Activated CD8-positive, alpha-beta memory T cell treated with anti-CD3 and anti-CD28 coated beads for 4 hours (primary cell): ENCODE measurements around the gene ZNF836.
"Not testable (repeated sequence)": the region's sequence is repeated elsewhere in the genome, so short reads cannot be mapped to it uniquely, and the experiment has no call there.

Source experiments
- DNase-seq, 2 donors: peaks; one replicate each; pipeline ENCODE4 v3.0.0-alpha.2; 2020; ENCODE audit warnings: low read depth in 2 of 2

Gene ZNF836

DNA sequence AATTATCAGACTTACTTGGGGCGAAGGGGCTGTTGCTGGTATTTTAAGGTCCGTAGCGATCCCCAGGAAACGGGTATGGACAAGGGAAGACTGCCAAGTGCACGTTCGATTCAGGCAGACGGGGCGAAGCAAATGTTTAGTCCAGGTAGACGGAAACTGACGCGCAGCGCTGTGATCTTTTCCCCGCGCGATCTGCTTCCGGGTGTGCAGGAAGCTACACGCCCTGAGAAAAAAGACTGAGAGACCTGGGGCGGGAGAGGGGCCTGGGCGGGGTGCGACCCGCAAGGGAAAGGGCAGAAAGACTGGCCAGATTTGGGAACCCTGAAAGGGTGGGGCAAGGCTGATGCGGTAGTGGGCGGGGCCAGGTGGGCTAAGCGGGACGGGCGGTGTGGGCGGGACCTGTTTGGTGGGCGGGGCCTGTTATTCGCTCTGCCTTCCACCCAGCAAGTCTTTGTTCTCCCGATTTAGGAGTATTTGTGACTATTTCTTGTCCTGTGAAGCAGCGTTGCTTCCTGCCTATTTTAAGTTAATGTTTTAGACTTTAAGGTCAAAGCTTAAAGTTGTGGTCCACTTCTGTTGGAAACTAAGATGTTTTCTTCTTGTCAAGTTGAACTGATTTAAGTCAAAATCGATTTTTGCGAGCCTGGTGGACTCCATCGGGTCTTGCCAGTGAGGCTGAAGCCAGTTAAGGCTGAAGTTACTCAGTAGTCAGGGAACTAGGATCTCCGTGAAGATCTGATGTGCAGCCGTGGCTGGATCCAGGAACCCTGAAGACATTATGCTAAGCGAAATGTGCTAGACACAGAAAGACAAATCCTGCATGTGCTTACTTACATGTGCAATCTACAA lies at the start of gene ZNF836:
Gene ZNF836, minus strand, starts transcription at position 301 of the 849 bp plus-strand sequence. CDS start 3,549 bp downstream, outside the sequence.
- DNase-seq, result peak; percentile 81 to 84

DNA sequence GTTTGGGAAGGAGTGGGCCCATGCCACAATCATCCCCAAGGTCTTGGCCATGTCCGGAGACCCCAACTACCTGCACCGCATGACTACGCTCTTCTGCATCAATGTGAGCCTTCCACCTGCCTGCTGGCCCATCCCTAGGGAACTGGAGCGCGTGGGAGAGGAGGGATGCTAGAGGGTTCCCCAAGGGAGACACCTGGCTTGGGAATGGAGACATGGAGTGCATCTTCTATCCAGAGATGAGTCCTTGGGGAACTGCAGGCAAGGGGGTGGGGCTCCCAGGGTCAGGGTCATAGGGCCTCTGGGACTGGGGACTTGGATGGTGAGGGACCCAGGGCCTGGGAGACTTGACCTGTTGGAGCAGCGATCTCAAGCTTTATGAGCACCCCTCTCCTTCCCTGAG lies 49.6 kb upstream of the ZNF836 start:
- no peak for DNase-seq

DNA sequence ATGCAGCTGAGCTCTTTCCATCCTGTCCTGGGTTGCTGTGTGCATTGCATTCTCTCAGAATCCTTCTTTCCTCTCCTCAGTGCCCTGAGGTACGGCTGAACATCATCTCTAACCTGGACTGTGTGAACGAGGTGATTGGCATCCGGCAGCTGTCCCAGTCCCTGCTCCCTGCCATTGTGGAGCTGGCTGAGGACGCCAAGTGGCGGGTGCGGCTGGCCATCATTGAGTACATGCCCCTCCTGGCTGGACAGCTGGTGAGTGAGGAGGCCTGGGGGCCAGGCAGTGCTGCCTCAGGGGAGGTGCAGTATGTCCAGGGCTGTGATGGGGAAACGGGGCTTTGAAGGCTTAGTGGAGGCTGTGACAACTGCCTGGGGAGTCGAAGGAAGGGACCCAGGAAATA lies 48.2 kb upstream of the ZNF836 start:
- no peak for DNase-seq

DNA sequence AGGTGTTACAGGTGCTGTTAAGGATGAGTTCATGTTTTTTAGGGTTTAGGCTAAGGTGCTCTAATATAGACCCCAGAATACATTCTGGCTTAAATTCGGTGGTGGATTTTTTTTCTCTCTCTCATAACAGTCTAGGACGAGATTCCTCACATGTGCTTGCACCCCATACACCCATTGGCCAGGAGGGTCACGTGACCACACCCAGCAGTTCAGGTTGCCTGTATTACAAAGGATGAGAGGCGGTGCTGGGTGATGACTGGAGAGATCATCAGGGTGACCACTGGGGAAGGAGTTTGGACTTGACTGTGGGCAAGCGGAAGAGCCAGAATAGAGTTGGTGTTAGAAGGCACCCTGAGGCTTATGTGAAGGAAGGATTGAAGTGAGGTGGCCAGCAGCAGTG lies 46.2 kb upstream of the ZNF836 start:
- DNase-seq, result no peak

DNA sequence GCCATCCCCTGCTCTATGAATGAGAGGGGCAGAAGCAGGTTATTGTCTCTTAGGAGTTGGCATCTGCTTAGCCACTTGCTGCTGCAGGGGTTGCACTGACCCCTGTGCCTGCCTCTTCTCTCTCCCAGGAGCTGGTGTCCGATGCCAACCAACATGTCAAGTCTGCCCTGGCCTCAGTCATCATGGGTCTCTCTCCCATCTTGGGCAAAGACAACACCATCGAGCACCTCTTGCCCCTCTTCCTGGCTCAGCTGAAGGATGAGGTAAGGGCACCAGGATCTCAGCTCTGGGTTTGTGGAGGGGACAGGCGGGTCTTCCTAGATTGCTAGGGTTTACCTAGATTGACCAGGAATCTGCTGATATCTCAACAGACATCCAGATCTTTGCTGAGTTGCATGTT lies 45.0 kb upstream of the ZNF836 start:
- DNase-seq, result no peak

DNA sequence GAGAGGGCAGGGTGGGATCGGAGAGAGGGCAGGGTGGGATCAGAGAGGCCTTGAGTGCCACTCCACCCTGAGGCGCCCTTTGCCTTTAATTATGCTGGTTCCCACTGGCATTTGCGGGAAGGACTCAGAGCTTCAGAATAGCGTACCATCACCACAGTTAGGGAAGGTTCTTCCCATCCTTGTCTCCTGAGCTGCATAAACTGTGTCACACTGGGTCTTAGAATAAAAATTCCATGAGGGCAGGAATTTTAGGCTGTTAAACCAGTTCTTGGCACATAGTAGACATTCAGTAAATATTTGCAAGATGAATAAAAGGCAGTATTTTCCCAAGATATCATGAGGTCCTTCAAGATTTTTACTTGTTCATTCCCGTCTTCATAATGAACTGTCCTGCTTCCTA lies 42.8 kb upstream of the ZNF836 start:
- no peak for DNase-seq

DNA sequence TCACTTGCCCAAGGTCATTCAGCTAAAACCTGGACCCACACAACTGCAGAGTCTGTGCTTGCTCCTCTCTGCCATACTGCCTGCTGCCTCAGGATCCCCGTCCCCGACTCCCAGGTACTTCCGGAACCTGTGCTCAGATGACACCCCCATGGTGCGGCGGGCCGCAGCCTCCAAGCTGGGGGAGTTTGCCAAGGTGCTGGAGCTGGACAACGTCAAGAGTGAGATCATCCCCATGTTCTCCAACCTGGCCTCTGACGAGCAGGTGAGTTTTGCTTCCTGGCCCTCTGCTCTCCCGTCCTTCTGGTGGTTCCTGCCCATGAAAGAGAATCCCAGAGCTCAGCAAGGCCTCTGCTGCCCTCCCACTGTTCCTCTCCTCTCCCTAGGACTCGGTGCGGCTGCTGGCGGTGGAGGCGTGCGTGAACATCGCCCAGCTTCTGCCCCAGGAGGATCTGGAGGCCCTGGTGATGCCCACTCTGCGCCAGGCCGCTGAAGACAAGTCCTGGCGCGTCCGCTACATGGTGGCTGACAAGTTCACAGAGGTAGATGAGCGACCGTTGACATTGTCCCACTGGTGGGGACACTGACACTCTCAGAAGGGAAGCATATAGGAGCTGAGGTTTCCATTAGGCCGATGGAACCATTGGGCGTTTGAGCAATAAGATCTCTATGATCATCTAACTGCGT lies 41.3 kb upstream of the ZNF836 start:
- no peak for DNase-seq

DNA sequence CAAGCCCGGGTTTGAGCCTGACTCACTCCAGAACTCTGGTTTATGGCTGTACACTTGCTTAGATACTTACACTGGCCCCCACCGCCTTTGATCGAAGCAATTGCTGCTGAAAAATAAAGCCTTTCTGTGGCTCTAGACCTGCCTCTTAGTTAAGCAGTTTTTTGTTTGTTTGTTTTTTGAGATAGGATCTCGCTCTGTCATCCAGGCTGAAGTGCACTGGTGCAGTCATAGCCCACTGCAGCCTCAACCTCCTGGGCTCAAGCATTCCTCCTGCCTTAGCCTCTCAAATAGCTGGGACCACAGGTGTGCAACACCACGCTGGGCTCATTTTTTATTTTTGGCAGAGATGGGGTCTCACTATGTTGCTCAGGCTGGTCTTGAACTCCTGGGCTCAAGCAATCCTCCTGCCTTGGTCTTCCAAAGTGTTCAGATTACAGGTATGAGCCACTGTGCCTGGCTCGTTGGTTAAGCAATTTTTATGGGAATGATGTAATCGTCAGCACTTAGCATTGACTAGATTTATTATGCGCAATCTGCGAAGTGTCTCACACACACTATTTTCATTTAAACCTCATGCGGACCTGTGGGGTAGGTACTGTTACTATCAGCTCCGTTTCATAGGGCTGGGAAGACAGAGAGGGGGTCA lies 40.6 kb upstream of the ZNF836 start:
- no peak for DNase-seq

DNA sequence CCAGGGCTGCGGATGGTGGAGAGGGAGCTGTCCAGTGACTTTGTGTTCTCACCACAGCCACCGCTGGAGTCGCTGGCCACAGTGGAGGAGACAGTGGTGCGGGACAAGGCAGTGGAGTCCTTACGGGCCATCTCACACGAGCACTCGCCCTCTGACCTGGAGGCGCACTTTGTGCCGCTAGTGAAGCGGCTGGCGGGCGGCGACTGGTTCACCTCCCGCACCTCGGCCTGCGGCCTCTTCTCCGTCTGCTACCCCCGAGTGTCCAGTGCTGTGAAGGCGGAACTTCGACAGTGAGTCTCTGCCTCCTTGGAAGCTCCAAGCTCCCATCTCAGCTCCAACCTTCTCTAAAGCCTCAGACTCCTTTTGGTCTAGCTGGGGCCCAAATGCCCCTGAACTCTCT lies 39.8 kb upstream of the ZNF836 start:
- no peak for DNase-seq

DNA sequence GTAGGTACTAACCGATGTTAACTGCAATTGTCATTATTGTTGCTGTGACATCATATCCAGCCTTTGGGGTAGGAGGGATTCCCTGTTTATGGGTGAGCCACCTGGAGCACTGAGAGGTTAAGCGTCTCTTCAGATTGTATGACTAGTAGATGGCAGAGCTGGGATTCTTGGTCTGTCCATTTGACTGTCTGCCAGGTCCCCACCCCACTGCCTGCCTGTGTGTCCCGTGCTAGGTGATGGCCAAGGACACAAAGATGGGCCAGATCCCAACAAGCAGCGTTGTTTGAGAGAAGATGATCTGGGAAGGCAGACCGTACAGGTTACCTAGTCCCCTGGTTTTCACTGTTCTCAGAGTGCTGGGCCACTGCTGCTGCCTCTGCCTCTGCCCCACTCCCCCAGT lies 35.1 kb upstream of the ZNF836 start:
- no peak for DNase-seq

DNA sequence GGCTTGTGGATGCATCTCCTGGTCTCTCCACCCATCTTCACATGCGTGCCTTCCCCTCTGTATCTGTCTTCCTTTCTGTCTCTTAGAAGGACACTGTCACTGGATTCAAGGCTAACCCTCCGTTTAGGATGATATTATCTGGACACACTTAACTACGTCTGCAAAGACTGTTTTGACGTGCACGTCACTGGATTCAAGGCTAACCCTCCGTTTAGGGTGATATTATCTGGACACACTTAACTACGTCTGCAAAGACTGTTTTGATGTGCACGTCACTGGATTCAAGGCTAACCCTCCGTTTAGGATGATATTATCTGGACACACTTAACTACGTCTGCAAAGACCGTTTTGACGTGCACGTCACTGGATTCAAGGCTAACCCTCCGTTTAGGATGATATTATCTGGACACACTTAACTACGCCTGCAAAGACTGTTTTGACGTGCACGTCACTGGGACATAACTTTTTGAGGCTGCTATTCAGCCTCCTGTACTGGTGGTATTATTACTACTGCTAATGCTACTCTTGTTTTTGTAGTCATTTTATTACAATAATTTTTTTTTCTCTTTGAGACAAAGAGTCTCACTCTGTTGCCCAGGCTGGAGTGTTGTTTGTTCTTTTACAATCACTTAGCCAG lies 29.5 kb upstream of the ZNF836 start:
- not testable (repeated sequence) for DNase-seq

DNA sequence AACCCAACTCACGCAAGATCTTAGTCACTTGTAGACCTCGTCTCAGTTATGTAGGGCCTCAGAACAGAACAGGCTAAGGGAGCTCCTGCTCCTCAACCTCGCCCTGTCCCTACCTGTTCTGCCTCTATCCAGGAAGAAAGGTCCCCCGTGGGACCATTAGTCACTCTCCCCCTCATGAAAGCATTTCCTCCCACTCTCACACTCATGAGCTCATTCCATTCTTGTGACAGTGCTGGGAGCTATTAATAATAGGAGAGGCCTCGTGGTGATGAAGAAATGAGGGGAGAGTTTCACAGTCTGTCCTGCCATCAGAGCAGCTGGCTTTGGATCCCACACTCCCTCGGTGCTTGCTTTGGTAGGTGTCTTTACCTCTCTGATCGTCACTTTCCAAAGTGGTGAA lies 28.6 kb upstream of the ZNF836 start:
- no peak for DNase-seq

DNA sequence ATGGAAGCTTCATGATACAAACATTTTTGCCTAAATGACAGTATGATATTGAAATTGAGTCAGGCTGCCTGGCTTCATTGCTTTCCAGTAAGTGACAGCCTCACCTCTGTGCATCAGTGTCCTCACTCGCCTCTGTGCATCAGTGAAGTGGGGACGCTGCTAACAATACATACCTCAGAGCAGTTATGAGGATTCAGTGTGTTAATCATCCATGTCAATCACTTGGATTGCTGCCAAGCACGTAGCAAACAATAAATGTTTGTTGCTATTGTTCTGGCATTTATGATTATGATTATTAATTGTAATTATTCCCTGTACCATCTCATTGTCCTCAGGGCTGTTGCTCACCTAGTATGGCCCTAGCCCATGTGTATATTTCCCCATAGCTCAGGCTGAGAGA lies 27.3 kb upstream of the ZNF836 start:
- no peak for DNase-seq

DNA sequence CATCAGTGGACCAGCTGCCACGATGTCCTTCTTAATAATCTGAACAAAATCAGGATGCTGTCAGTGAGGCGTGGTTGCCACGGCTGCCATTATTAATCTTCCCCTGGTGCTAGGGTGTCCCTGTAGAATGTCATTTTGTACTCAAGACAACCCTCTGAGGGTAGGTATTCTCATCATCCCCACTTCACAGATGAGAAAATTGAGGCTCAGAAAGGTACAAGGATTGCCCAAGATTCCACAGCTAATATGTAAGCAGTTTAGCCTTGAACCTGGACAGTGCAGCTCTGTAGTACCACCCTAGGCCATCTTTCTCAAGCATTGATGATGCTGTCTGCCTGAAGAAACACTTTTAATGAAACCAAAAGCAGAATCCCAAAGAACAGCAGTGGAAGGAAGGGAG lies 26.5 kb upstream of the ZNF836 start:
- DNase-seq, result no peak

DNA sequence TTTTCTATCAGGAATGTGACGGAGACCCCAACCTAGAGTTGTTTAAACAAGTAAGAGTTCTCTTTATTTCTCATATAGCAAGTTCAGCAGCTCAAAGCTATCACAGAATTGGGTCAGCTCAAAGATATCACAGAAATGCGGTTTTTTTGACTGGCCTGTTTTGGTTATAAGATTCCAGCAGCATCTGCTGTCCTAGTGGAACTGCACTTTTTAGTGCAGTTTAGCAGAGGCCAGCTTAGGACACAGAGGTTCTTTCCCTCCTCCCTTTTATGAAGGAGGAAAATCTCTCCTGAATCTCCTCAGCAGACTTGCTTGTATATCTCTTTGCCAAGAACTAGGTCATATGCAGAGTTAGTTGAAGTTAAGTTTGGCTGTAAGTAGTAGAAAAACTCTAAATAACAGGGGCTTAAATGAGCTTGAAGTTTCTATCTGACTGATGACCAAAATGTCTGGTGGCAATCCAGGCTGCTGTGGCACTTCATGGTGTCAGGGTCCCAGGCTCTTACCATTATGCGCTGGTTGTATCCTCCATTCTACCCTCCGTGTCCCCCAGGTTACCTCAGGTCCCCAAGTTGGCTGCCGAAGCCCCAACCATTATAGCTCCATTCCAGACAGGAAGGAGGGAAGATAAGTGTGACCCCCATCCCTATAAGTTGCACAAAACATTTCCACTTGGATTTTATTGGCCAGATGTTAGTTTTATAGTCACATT lies 25.0 kb upstream of the ZNF836 start:
- DNase-seq, result no peak

DNA sequence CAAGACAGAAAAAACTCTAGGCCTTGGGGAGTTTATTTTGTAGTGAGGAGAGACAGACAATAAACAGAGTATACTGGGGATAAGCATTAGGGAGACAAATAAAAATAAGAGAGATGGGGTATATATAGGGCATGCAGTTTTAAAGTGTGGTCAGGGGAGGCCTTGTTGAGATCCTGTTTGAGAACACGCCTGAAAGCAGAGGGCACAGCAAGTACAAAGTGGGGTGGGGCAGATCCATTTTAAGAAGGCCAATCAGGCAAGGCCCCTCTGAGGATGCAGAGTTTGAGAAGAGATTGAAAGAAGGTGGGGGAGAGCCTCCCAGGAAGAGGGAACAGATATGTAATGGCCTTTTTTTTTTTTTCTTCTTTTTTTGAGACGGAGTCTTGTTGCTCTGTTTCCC lies 20.5 kb upstream of the ZNF836 start:
- DNase-seq, result no peak

DNA sequence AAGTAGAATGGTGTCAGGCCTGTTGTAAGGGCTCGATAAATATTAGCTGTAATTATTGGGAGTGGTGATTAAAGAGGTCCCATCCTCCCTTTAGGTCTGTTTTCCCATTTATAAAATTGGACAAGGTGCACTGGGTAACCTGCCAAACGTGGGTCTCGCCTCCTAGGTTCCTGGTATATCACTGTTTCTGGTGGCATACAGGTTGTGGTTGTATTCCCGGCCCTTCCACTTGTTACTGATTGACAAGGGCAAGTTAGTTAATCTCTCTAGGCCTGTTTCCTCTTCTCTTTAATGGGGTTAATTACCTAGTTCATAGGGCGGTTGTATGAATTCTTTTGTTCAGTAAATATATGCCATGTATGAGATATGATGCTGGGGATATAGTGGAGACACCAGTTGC lies 20.0 kb upstream of the ZNF836 start:
- no peak for DNase-seq

DNA sequence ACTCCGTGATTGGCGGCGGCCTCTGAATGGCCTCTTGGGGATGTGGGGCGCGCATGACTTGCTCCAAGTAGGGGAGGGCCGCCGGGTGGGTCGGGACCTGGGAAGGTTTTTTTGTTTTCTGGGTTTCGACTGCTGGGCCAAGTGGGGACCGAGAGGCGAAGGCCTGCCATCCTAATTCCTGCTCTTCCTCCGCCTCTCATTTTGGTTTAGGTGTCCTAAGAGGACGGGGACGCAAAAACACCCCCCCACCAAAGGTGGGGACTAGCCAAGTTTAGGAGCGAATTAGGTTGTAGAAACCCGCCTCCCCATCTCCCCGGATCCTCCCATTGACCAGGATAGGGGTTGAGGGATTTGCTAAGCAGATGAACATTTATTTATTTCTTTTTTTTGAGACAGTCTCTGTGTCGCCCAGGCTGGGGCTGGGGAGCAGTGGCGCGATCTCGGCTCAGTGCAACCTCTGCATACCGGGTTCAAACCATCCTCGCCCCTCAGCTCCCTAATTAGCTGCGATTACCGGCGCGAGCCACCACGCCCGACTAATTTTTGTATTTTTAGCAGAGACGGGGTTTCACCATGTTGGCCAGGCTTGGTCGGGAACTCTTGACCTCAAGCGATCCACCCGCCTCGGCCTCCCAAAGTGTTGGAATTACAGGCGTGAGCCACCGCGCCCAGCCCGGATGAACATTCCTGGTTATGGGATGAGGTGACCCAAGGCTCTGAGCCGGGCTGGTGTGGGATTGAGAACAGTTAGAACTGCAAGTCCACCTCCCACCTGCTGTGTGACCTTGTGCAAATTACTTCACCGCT lies 19.3 kb upstream of the ZNF836 start:
- DNase-seq, result no peak

DNA sequence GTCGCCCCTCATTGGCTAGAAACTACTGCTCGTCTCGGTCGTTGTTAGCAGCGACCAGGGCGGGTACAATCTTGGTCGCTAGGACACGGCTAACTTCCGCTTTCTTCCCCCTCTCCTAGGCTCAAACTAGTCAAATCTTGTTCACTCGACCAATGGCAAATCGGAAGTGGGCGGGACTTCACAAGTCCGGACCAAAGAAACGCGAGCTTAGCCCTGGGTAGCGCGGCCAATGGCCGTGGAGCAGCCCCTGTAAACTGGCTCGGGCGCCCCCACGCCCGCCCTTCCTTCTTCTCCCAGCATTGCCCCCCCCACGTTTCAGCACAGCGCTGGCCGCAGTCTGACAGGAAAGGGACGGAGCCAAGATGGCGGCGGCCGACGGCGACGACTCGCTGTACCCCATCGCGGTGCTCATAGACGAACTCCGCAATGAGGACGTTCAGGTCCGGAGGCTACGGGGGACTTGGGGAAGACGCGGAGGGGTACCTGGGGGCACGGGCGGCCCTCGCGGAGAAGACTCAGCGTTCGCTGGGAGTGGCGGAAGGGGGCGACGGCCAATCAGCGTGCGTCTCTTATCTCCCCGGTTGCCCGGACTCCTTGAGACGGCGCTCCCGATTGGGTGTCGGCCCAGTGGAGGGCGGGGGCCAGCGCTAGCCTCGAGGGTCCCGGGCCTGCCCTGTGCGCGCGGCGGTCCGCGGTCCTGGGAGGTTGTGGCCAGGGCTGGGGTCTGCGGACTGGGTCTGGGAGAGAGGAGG lies 18.5 kb upstream of the ZNF836 start, which contains the start of gene PPP2R1A:
Gene PPP2R1A, plus strand, starts transcription at position 318 of the 752 bp plus-strand sequence. Its CDS starts 45 bp downstream, at position 363.
- peak; percentile 95 to 99 for DNase-seq
